Left ventricle myocardium inferior (tissue), 1 donor: ENCODE results near the gene OPRM1. TPM values are rescaled to one million over a fixed set of nuclear protein-coding genes. Genes with fewer than 3 reads are reported as not detected.
"Not testable (repeated sequence)": the region's sequence is repeated elsewhere in the genome, so short reads cannot be mapped to it uniquely, and the experiment has no call there.

Source experiments
- DNase-seq: peaks from one replicate; pipeline ENCODE4 v3.0.0-alpha.2; 2020
- H3K27ac ChIP-seq: fragments of 200-600 bp; replicated peaks from 2 replicates; pipeline ENCODE4 v1.8.0; 2021
- H3K27me3 ChIP-seq: fragments of 200-600 bp; 2 replicates; pipeline ENCODE4 v1.8.0; 2021; ENCODE audit warnings: low read depth
- H3K36me3 ChIP-seq: fragments of 200-600 bp; 2 replicates; pipeline ENCODE4 v1.8.0; 2021
- H3K4me1 ChIP-seq: fragments of 200-600 bp; 2 replicates; pipeline ENCODE4 v1.8.0; 2021
- H3K4me3 ChIP-seq: fragments of 200-600 bp; 2 replicates; pipeline ENCODE4 v1.8.0; 2021; ENCODE audit warnings: mild to moderate bottlenecking, moderate library complexity
- H3K9me3 ChIP-seq: fragments of 200-600 bp; replicated peaks from 2 replicates; pipeline ENCODE4 v1.8.0; 2021
- intact Hi-C: fragments of 100-400 bp; cut with micrococcal nuclease; formaldehyde crosslinking; loops from one replicate; pipeline ENCODE4 v1.11.0; 2022
- total RNA-seq: library from RNA; stranded (reverse); fragmentation: NEBNext Ultra II Directional; extraction: Animal tissue kit (Norgen Biotek cat#: 25700); gene quantifications from one replicate; pipeline ENCODE4 v1.2.1, GENCODE V29; 2021
- TF ChIP-seq, protein P1 (sequence below): fragments of 200-600 bp; IDR thresholded peaks from 2 replicates; pipeline ENCODE4 v1.8.0; 2021; ENCODE audit warnings: antibody characterized with exemption, mild to moderate bottlenecking, borderline replicate concordance
- donor health status: DM: no; HTN: yes; CAD: no; lungs with severe emphysema.

Gene OPRM1
- total RNA-seq, 1 donor from 2014 or later: not detected

DNA sequence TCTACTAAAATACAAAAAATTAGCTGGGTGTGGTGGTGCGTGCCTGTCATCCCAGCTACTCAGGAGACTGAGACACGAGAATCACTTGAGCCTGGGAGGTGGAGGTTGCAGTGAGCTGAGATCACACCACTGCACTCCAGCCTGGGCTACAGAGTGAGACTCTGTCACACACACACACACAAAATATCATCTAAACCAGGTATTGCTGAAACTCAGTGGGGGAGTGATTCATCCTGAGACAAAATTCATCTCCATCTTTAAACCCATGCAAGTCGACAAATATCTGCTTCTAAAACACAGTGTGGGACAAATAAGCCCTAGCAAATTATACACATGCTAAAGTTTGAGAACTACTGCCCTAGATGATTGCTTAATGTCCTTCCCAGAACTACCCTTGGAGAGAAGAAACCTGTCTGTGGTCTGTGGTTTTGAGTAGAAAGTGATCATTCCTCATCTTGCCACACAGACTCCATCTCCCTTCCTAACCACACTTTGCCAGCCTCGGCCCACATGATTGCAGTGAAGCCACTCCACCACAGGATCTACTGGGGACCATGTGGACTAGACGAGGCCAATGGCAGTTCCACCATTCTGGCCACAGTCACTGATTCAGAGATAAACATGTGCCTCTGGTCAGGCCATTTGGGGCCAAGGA is 130.3 kb downstream of the OPRM1 start:
- Histone ChIP-seq H3K27me3 (no peaks in the 10 kb centered on the region), H3K4me3 (no peak overlapping the region), H3K4me1 (no peaks in the 10 kb centered on the region), H3K27ac (no peak overlapping the region), H3K36me3 (no peaks in the 10 kb centered on the region), H3K9me3 (peaks cover 10% of the 10 kb centered on the region)
- TF ChIP-seq, protein P1, sequence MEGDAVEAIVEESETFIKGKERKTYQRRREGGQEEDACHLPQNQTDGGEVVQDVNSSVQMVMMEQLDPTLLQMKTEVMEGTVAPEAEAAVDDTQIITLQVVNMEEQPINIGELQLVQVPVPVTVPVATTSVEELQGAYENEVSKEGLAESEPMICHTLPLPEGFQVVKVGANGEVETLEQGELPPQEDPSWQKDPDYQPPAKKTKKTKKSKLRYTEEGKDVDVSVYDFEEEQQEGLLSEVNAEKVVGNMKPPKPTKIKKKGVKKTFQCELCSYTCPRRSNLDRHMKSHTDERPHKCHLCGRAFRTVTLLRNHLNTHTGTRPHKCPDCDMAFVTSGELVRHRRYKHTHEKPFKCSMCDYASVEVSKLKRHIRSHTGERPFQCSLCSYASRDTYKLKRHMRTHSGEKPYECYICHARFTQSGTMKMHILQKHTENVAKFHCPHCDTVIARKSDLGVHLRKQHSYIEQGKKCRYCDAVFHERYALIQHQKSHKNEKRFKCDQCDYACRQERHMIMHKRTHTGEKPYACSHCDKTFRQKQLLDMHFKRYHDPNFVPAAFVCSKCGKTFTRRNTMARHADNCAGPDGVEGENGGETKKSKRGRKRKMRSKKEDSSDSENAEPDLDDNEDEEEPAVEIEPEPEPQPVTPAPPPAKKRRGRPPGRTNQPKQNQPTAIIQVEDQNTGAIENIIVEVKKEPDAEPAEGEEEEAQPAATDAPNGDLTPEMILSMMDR: no peak
- intact Hi-C loops: no loop called here
- DNase-seq: no peak

DNA sequence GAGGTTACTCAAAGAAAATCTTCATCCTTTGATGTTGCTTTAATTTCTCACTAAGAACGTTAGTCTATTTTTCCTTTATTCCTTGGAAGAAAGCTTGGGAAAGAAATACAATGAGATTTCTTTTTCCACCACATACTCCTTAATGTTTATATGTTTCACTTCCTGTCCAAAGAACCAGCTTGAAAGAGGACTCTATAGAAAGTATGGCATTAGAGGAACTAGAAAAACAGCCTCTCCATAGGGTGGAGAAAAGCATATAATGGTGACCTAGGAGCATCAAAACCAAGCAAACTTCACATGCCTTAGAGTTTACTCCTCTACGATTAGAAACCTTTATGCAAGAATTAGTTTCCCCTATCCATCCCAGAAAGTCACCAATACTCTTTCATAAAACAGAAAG is 131.1 kb downstream of the OPRM1 start:
- no peak for DNase-seq
- intact Hi-C loops: no loop called here
- peaks cover 11% of the 10 kb centered on the region for H3K9me3 ChIP-seq
- no peaks in the 10 kb centered on the region for H3K36me3 ChIP-seq
- no peaks in the 10 kb centered on the region for H3K27me3 ChIP-seq
- TF ChIP-seq, protein P1: no peak
- no peaks in the 10 kb centered on the region for H3K4me1 ChIP-seq
- H3K4me3 ChIP-seq: no peak overlapping the region
- no peak overlapping the region for H3K27ac ChIP-seq

GRCh38 chr6:154172393-154172792 is 133.4 kb downstream of the OPRM1 start:
- H3K27me3 ChIP-seq, H3K4me1 ChIP-seq, H3K27ac ChIP-seq, H3K36me3 ChIP-seq, DNase-seq, intact Hi-C loops, H3K4me3 ChIP-seq: not testable (repeated sequence)
- H3K9me3 ChIP-seq: peaks cover 22% of the 10 kb centered on the region

- no peak for DNase-seq
- intact Hi-C loops: no loop called here
- TF ChIP-seq, protein P1: no peak
Observed at GRCh38 chr6:154179434-154179833, 140.4 kb downstream of the OPRM1 start.

DNA sequence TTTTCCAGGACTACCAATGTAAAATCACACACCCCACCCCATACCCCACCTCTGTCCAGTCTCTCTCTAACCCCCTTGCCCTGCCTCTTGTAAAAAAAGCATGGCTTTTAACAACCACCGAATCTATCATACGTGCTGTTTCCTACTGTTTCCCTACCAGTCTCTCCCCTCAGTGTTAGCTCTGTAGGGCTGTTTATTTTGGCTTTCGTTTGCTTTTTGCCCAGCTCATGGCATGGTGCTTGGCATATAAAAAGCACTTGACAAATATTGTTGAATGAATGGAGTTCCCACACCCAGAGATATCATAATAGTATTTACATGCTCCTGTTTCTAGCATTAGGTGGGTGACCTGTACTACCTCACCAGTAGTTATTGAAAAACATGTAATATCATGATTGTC is 148.2 kb downstream of the OPRM1 start:
- no peaks in the 10 kb centered on the region for H3K4me1 ChIP-seq
- H3K4me3 ChIP-seq: no peak overlapping the region
- intact Hi-C loops: no loop called here
- DNase-seq: no peak
- H3K9me3 ChIP-seq: peaks cover 12% of the 10 kb centered on the region
- H3K27ac ChIP-seq: no peak overlapping the region
- H3K36me3 ChIP-seq: no peaks in the 10 kb centered on the region
- H3K27me3 ChIP-seq: no peaks in the 10 kb centered on the region
- TF ChIP-seq, protein P1: no peak

More at GRCh38 chr6:154179434-154179833, 140.4 kb downstream of the OPRM1 start:
- no peaks in the 10 kb centered on the region for H3K27me3 ChIP-seq
- H3K9me3 ChIP-seq: peaks cover 28% of the 10 kb centered on the region
- no peak overlapping the region for H3K4me3 ChIP-seq
- H3K4me1 ChIP-seq: no peaks in the 10 kb centered on the region
- H3K36me3 ChIP-seq: no peaks in the 10 kb centered on the region
- no peak overlapping the region for H3K27ac ChIP-seq

- TF ChIP-seq, protein P1: no peak
- no peaks in the 10 kb centered on the region for H3K27me3 ChIP-seq
- DNase-seq: no peak
- H3K36me3 ChIP-seq: no peaks in the 10 kb centered on the region
- no peak overlapping the region for H3K27ac ChIP-seq
- peaks cover 10% of the 10 kb centered on the region for H3K9me3 ChIP-seq
- intact Hi-C loops: no loop called here
- no peaks in the 10 kb centered on the region for H3K4me1 ChIP-seq
- no peak overlapping the region for H3K4me3 ChIP-seq
Observed at GRCh38 chr6:154187714-154188113, 148.7 kb downstream of the OPRM1 start.
